HL-60 (cell line): ENCODE data around the gene AMACR.

Experiments
- DNase-seq, 2 experiments: peaks; one replicate each; pipeline ENCODE4 v3.0.0-alpha.2; 2010 to 2020; ENCODE audit warnings: low read depth in 1 of 2, low spot score in 1 of 2
- H3K27ac ChIP-seq: fragments of 250-450 bp; sonication (Bioruptor Pico); replicated peaks from 2 replicates; pipeline ENCODE4 v1.5.1; 2020; ENCODE audit warnings: mild to moderate bottlenecking, moderate library complexity
- H3K27me3 ChIP-seq: fragments of 250-450 bp; sonication (Bioruptor Pico); 2 replicates; pipeline ENCODE4 v1.5.1; 2021; ENCODE audit warnings: mild to moderate bottlenecking, moderate library complexity; ENCODE audit not compliant: insufficient read depth, poor library complexity, severe bottlenecking
- H3K4me3 ChIP-seq: replicated peaks from 2 replicates; pipeline ENCODE4 v1.5.1; 2011; ENCODE audit warnings: mild to moderate bottlenecking, control low read depth, low read length; ENCODE audit not compliant: insufficient read depth
- GABPA ChIP-seq: IDR thresholded peaks from 2 replicates; pipeline ENCODE4 v1.6.1; 2012; ENCODE audit warnings: low read depth
- POLR2AphosphoS5 ChIP-seq: IDR thresholded peaks from 2 replicates; pipeline ENCODE4 v1.6.1; 2012; ENCODE audit warnings: low read depth
- SPI1 ChIP-seq: IDR thresholded peaks from 2 replicates; pipeline ENCODE4 v1.6.1; 2012; ENCODE audit warnings: low read depth, mild to moderate bottlenecking, borderline replicate concordance
- TF ChIP-seq, protein P1 (sequence below): IDR thresholded peaks from one replicate; pipeline ENCODE4 v1.5.1; 2011; ENCODE audit warnings: low read length, control low read depth, inconsistent platforms; ENCODE audit not compliant: insufficient read depth
- TF ChIP-seq, protein P2 (sequence below): IDR thresholded peaks from 2 replicates; pipeline ENCODE4 v1.6.1; 2012; ENCODE audit warnings: low read depth; ENCODE audit not compliant: insufficient replicate concordance

AMACR gene

DNA sequence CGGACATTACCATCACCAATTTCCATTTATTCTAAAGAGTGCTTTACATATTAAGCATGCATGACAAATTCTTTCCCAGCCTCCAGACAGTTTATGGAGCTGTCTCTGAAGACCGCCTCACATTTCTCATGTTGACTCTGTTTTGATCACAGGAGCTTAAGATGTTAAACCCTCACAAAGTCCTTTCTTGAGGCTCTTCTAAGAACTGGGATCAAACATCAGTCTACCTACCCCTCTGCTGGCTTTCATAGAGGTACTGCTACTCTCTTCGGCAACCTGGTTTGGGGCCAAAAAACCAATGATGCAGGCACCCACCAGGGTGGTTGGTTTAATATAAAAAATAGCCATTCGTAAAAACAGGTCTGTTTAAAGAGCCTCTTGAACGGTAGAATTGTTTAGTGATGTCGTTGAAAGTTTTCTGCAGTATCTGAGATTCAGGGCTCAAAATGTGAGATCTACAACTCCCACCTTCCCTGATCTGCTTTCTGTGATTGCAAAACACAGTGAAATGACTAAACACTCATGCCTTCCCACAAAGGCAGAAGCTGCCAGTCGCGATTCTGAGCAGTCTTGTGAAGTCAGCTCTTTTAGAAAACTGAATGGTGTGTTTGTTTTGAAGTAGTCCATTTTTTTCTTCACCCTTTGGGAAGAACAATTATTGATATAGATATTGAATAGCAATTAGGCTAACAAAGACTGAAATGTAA lies 68.1 kb downstream of the AMACR start:
- Histone ChIP-seq H3K4me3 (no peak overlapping the region), H3K27ac (no peak overlapping the region), H3K27me3 (peaks cover 30% of the 10 kb centered on the region)
- no peak for TF ChIP-seq SPI1
- TF ChIP-seq GABPA: no peak
- TF ChIP-seq POLR2AphosphoS5: no peak
- TF ChIP-seq, protein P1, sequence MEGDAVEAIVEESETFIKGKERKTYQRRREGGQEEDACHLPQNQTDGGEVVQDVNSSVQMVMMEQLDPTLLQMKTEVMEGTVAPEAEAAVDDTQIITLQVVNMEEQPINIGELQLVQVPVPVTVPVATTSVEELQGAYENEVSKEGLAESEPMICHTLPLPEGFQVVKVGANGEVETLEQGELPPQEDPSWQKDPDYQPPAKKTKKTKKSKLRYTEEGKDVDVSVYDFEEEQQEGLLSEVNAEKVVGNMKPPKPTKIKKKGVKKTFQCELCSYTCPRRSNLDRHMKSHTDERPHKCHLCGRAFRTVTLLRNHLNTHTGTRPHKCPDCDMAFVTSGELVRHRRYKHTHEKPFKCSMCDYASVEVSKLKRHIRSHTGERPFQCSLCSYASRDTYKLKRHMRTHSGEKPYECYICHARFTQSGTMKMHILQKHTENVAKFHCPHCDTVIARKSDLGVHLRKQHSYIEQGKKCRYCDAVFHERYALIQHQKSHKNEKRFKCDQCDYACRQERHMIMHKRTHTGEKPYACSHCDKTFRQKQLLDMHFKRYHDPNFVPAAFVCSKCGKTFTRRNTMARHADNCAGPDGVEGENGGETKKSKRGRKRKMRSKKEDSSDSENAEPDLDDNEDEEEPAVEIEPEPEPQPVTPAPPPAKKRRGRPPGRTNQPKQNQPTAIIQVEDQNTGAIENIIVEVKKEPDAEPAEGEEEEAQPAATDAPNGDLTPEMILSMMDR: no peak
- TF ChIP-seq, protein P2, sequence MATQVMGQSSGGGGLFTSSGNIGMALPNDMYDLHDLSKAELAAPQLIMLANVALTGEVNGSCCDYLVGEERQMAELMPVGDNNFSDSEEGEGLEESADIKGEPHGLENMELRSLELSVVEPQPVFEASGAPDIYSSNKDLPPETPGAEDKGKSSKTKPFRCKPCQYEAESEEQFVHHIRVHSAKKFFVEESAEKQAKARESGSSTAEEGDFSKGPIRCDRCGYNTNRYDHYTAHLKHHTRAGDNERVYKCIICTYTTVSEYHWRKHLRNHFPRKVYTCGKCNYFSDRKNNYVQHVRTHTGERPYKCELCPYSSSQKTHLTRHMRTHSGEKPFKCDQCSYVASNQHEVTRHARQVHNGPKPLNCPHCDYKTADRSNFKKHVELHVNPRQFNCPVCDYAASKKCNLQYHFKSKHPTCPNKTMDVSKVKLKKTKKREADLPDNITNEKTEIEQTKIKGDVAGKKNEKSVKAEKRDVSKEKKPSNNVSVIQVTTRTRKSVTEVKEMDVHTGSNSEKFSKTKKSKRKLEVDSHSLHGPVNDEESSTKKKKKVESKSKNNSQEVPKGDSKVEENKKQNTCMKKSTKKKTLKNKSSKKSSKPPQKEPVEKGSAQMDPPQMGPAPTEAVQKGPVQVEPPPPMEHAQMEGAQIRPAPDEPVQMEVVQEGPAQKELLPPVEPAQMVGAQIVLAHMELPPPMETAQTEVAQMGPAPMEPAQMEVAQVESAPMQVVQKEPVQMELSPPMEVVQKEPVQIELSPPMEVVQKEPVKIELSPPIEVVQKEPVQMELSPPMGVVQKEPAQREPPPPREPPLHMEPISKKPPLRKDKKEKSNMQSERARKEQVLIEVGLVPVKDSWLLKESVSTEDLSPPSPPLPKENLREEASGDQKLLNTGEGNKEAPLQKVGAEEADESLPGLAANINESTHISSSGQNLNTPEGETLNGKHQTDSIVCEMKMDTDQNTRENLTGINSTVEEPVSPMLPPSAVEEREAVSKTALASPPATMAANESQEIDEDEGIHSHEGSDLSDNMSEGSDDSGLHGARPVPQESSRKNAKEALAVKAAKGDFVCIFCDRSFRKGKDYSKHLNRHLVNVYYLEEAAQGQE: no peak
- no peak for DNase-seq

DNA sequence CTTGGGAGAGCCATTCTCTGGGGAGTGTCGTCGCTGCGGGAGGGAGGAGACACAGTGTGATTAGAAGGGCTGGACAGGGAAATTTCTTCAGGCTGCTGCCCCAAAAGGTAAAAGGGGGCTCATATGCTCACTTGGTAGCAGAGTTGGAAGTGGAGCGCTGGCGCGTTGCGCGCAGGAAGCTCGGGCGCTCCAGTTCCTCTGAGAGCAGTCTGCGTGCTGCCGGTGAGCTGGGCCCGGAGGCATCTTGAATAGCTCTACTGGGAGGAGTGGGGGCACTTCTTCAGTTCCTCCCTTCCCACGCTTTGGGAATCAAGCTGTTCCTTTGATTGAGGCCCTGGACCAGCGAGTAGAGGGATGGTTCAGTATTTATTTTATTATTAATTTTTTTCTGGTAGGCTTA lies 69.0 kb downstream of the AMACR start:
- H3K4me3 ChIP-seq: no peak overlapping the region
- DNase-seq: no peak
- H3K27ac ChIP-seq: no peak overlapping the region
- peaks cover 30% of the 10 kb centered on the region for H3K27me3 ChIP-seq
- TF ChIP-seq, protein P2: no peak
- TF ChIP-seq POLR2AphosphoS5 (no peak), GABPA (no peak), SPI1 (no peak)
- TF ChIP-seq, protein P1: no peak

DNA sequence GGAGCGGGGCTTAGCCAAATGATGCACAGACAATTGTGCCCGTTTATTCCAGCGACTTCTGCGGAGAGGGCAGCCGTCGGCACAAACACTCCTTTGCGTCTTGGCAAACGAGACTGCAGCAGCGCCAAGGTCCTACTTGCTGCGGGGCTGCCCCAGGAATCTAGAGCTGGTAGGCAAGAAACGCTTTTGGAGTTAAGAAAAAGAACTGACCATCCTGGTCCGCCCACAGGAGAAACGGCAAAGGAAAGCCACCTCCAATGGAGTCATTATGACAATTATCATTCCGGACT lies 69.4 kb downstream of the AMACR start:
- Histone ChIP-seq H3K27me3 (peaks cover 30% of the 10 kb centered on the region), H3K4me3 (no peak overlapping the region)

More for the DNA sequence above, 69.4 kb downstream of the AMACR start:
- TF ChIP-seq GABPA: no peak
- TF ChIP-seq SPI1: no peak
- TF ChIP-seq, protein P1: no peak
- TF ChIP-seq, protein P2: no peak
- TF ChIP-seq POLR2AphosphoS5: no peak
- no peak overlapping the region for H3K27ac ChIP-seq
- DNase-seq: no peak
